Measurements from ENCODE around the gene FAM20C. TPM values are rescaled to one million over a fixed set of nuclear protein-coding genes. Genes with fewer than 3 reads are reported as not detected.

FAM20C gene
- total RNA-seq, 3 donors from 2014 or later (not counting 1 experiment from before 2014, with no cell fraction given) = 1.2 to 8.6 (median 3.9) TPM

DNA sequence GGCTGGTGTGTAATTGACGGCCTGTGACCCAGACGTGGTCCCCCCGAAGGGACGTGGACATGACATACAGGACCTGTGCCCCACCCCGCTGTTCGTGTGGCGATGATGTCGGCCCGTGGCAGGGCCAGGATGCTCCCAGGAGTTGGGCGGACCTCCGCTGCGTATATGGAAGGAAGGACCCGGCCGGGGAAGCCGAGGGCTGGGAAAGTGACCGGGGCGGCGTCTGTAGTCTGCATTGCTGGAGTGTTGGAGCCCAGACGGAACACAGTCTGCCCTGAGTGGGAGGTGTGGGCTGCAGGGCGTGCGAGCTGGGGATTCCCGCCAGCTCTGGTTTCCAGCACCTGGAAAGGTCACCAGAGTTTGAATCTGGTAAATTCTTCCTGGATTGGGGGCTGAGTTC is 52.6 kb downstream of the FAM20C start:
- no peak overlapping the region for H3K4me3 ChIP-seq (ENCODE audit: low read length)
- H3K36me3 ChIP-seq (ENCODE audit: control insufficient read depth, insufficient read depth, low read length) = no peaks in the 10 kb centered on the region
- WGBS (ENCODE audit: insufficient coverage) = 92% methylated on average over 22 of the region's 22 CpGs
- no peaks in the 10 kb centered on the region for H3K9me3 Mint-ChIP-seq
- H3K36me3 Mint-ChIP-seq = no peaks in the 10 kb centered on the region
- H3K4me1 Mint-ChIP-seq = no peaks in the 10 kb centered on the region
- H3K27me3 Mint-ChIP-seq (ENCODE audit: low read depth in 2 of 2) = no peaks in the 10 kb centered on the region
- DNase-seq (no peak), ATAC-seq (no peak)
- intact Hi-C loops (cut with micrococcal nuclease) = no loop called here
- no peak overlapping the region for H3K27ac ChIP-seq (ENCODE audit: low read length)
- H3K9me3 ChIP-seq (ENCODE audit: control insufficient read depth, insufficient read depth, low read length) = no peaks in the 10 kb centered on the region
- no peaks in the 10 kb centered on the region for H3K4me1 ChIP-seq (ENCODE audit: control insufficient read depth, insufficient read depth, low read length)
- TF ChIP-seq, protein P1, sequence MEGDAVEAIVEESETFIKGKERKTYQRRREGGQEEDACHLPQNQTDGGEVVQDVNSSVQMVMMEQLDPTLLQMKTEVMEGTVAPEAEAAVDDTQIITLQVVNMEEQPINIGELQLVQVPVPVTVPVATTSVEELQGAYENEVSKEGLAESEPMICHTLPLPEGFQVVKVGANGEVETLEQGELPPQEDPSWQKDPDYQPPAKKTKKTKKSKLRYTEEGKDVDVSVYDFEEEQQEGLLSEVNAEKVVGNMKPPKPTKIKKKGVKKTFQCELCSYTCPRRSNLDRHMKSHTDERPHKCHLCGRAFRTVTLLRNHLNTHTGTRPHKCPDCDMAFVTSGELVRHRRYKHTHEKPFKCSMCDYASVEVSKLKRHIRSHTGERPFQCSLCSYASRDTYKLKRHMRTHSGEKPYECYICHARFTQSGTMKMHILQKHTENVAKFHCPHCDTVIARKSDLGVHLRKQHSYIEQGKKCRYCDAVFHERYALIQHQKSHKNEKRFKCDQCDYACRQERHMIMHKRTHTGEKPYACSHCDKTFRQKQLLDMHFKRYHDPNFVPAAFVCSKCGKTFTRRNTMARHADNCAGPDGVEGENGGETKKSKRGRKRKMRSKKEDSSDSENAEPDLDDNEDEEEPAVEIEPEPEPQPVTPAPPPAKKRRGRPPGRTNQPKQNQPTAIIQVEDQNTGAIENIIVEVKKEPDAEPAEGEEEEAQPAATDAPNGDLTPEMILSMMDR (IDR thresholded peaks at IDR 0.05) = no peak
- H3K27me3 ChIP-seq (ENCODE audit: control insufficient read depth, insufficient read depth, low read length) = no peaks in the 10 kb centered on the region
- no peak overlapping the region for H3K4me3 Mint-ChIP-seq
- no peak overlapping the region for H3K27ac Mint-ChIP-seq

DNA sequence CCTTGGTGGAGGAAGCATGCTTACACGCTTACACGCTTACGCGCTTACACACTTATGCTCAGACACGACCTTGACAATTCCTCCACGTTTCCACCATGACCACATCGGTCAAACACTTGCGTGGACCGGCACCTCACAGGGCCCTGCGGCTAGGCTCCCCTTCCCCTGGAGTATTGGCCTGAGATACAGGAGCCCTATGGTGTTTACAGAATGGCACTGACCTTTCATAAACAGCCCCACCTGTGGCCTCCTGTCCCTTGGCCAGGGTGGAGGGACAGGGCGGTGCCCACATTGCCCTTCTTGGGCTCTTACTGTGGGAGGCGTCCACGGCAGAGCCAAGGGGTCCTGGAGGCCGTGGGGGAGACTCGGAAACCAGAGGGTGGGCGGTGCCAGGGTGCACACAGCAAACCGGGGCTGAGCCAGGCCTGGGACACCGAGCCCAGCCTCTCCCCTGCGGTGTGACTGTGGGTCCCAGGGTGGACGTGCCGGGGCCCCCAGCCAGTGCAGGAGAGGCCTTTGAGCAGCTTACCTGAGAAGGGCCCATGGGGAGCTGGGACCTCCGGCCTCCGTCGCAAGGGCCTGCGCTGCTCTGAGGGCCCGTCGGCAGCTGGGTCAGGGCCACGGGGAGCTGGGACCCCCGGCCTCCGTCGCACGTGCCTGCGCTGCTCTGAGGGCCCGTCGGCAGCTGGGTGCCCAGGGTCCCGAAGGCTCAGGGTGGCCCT is 53.4 kb downstream of the FAM20C start:
- no peak for ATAC-seq
- H3K4me1 Mint-ChIP-seq = no peaks in the 10 kb centered on the region
- DNase-seq = no peak
- H3K4me1 ChIP-seq (ENCODE audit: control insufficient read depth, insufficient read depth, low read length) = no peaks in the 10 kb centered on the region
- intact Hi-C loops (cut with micrococcal nuclease) = no loop called here
- H3K9me3 Mint-ChIP-seq = no peaks in the 10 kb centered on the region
- H3K4me3 ChIP-seq (ENCODE audit: low read length) = no peak overlapping the region
- H3K27ac ChIP-seq (ENCODE audit: low read length) = no peak overlapping the region
- H3K27me3 ChIP-seq (ENCODE audit: control insufficient read depth, insufficient read depth, low read length) = no peaks in the 10 kb centered on the region
- no peaks in the 10 kb centered on the region for H3K36me3 Mint-ChIP-seq
- no peak overlapping the region for H3K27ac Mint-ChIP-seq
- no peaks in the 10 kb centered on the region for H3K9me3 ChIP-seq (ENCODE audit: control insufficient read depth, insufficient read depth, low read length)
- TF ChIP-seq, protein P1 (IDR thresholded peaks at IDR 0.05) = no peak
- no peaks in the 10 kb centered on the region for H3K36me3 ChIP-seq (ENCODE audit: control insufficient read depth, insufficient read depth, low read length)
- no peaks in the 10 kb centered on the region for H3K27me3 Mint-ChIP-seq (ENCODE audit: low read depth in 2 of 2)
- no peak overlapping the region for H3K4me3 Mint-ChIP-seq
- 95% methylated on average over 36 of the region's 36 CpGs for WGBS (ENCODE audit: insufficient coverage)

DNA sequence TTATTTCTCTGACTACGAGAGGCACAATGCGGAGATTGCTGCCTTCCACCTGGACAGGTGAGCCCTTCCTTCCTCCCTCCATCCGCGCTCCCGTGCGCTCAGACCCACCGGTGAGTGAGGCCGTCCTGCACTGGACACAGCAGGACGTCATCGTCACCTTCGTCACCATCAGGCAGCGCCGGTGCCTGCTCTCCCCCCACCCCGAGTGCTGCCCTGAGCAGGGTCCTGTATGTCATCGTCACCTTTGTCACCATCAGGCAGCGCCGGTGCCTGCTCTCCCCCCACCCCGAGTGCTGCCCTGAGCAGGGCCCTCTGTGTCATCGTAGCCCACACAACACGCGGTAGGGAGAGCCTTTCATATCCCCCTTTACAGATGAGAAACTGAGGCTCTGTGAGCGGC is 54.1 kb downstream of the FAM20C start:
- 88% methylated on average over 22 of the region's 22 CpGs for WGBS (ENCODE audit: insufficient coverage)
- ATAC-seq = no peak
- intact Hi-C loops (cut with micrococcal nuclease) = no loop called here
- Histone ChIP-seq H3K27me3 (ENCODE audit: control insufficient read depth, insufficient read depth, low read length) (no peaks in the 10 kb centered on the region), H3K4me3 (ENCODE audit: low read length) (no peak overlapping the region), H3K27ac (ENCODE audit: low read length) (no peak overlapping the region), H3K4me1 (ENCODE audit: control insufficient read depth, insufficient read depth, low read length) (no peaks in the 10 kb centered on the region), H3K36me3 (ENCODE audit: control insufficient read depth, insufficient read depth, low read length) (no peaks in the 10 kb centered on the region), H3K9me3 (ENCODE audit: control insufficient read depth, insufficient read depth, low read length) (no peaks in the 10 kb centered on the region)
- no peak overlapping the region for H3K4me3 Mint-ChIP-seq
- H3K4me1 Mint-ChIP-seq = no peaks in the 10 kb centered on the region
- H3K9me3 Mint-ChIP-seq = no peaks in the 10 kb centered on the region
- H3K27me3 Mint-ChIP-seq (ENCODE audit: low read depth in 2 of 2) = no peaks in the 10 kb centered on the region
- TF ChIP-seq, protein P1 (IDR thresholded peaks at IDR 0.05) = no peak
- no peaks in the 10 kb centered on the region for H3K36me3 Mint-ChIP-seq
- no peak overlapping the region for H3K27ac Mint-ChIP-seq
- no peak for DNase-seq

DNA sequence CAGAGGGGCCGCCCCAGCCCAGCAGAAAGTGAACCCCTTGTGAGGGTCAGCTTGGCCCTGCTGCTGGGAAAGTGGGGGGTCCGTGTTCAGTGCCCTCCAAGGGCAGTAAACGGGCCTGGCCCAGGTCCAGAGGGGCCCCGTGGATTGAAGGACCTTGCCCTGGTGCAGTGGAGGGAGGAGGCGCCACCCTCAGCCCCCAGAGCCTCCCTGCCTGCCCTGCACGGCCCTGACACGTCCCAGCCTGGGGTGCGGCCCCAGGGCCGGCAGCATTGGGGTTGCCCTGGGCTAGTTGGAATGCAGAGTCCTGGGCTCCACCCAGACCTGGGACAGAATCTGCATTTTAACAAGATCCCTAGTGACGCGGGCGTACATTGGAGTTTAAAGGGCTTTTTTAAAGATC is 54.8 kb downstream of the FAM20C start:
- no peaks in the 10 kb centered on the region for H3K4me1 ChIP-seq (ENCODE audit: control insufficient read depth, insufficient read depth, low read length)
- H3K27me3 ChIP-seq (ENCODE audit: control insufficient read depth, insufficient read depth, low read length) = no peaks in the 10 kb centered on the region
- no peak for DNase-seq
- no peaks in the 10 kb centered on the region for H3K9me3 ChIP-seq (ENCODE audit: control insufficient read depth, insufficient read depth, low read length)
- no peak overlapping the region for H3K4me3 Mint-ChIP-seq
- WGBS (ENCODE audit: insufficient coverage) = 83% methylated on average over 12 of the region's 12 CpGs
- no peaks in the 10 kb centered on the region for H3K4me1 Mint-ChIP-seq
- intact Hi-C loops (cut with micrococcal nuclease) = no loop called here
- no peaks in the 10 kb centered on the region for H3K9me3 Mint-ChIP-seq
- TF ChIP-seq, protein P1 (IDR thresholded peaks at IDR 0.05) = no peak
- H3K36me3 ChIP-seq (ENCODE audit: control insufficient read depth, insufficient read depth, low read length) = no peaks in the 10 kb centered on the region
- no peaks in the 10 kb centered on the region for H3K36me3 Mint-ChIP-seq
- no peak overlapping the region for H3K27ac ChIP-seq (ENCODE audit: low read length)
- no peaks in the 10 kb centered on the region for H3K27me3 Mint-ChIP-seq (ENCODE audit: low read depth in 2 of 2)
- ATAC-seq = no peak
- H3K27ac Mint-ChIP-seq = no peak overlapping the region
- no peak overlapping the region for H3K4me3 ChIP-seq (ENCODE audit: low read length)

All from natural killer cell (primary cell).